GM12878 (cell line): Measurements from ENCODE around the gene CTBP1. TPM values are rescaled to one million over a fixed set of nuclear protein-coding genes. Genes with fewer than 3 reads are reported as not detected.

Experiments
- ATAC-seq: fragments of 200-7000 bp; cut with Tn5 transposase; 3 replicates; pipeline ENCODE4 v1.9.1; 2020; ENCODE audit warnings: mild to moderate bottlenecking, moderate library complexity
- BruUV-seq: library from RNA; stranded (reverse); fragments of 400-500 nt; replicated peaks from 2 replicates; lab custom pipeline; 2021; lab: Mats Ljungman, UMichigan
- CTCF ChIA-PET: fragments of 300-600 bp; sonication (Branson Sonifier 250); formaldehyde crosslinking; extraction: SDS; loops from one replicate; lab custom pipeline; 2021; ENCODE audit warnings: inconsistent platforms; lab: Yijun Ruan, JAX
- POLR2A ChIA-PET: fragments of 350-600 bp; formaldehyde crosslinking; extraction: SDS; loops from one replicate; lab custom pipeline; 2021; ENCODE audit warnings: inconsistent platforms; lab: Charles Lee
- RAD21 ChIA-PET: fragments of 300-600 bp; sonication (Branson Sonifier 250); formaldehyde crosslinking; loops from one replicate; lab custom pipeline; 2023; ENCODE audit warnings: antibody characterized with exemption; ENCODE audit not compliant: unreplicated experiment; lab: Charles Lee
- SMC1A ChIA-PET: fragments of 300-600 bp; sonication (Branson Sonifier 250); formaldehyde crosslinking; loops from one replicate; lab custom pipeline; 2023; ENCODE audit not compliant: unreplicated experiment, uncharacterized antibody; lab: Charles Lee
- DNase-seq: peaks from one replicate; pipeline ENCODE4 v3.0.0-alpha.2; 2011; ENCODE audit warnings: low read depth, low spot score
- FAIRE-seq: peaks from 3 replicates; lab custom pipeline; 2011; peaks lifted over from hg19 to GRCh38; lab: Jason Lieb, UNC
- H2AFZ ChIP-seq: 2 replicates; pipeline ENCODE4 v1.6.0; 2011; ENCODE audit warnings: low read depth, low read length, control low read depth; ENCODE audit not compliant: control insufficient read depth
- H3K27ac ChIP-seq: 2 replicates; pipeline ENCODE4 v1.5.1; 2011; ENCODE audit warnings: control low read depth; ENCODE audit not compliant: control insufficient read depth, insufficient read depth
- H3K27me3 ChIP-seq, 2 experiments: replicated peaks in 1 of 2; 2 replicates each; pipeline versions ENCODE4 v1.6.0 to v1.6.1; 2011; ENCODE audit warnings: low read length in 1 of 2; ENCODE audit not compliant: control insufficient read depth in 2 of 2, insufficient read depth in 2 of 2
- H3K36me3 ChIP-seq, 2 experiments: 2 replicates each; pipeline ENCODE4 v1.5.1; 2011; ENCODE audit warnings: low read length in 1 of 2; ENCODE audit not compliant: control insufficient read depth in 2 of 2, insufficient read depth in 2 of 2
- H3K4me1 ChIP-seq: 2 replicates; pipeline ENCODE4 v1.6.1; 2011; ENCODE audit warnings: mild to moderate bottlenecking, low read length, moderate library complexity, mixed read lengths; ENCODE audit not compliant: control insufficient read depth, insufficient read depth
- H3K4me2 ChIP-seq: 2 replicates; pipeline ENCODE4 v1.6.0; 2011; ENCODE audit warnings: control low read depth; ENCODE audit not compliant: control insufficient read depth, insufficient read depth
- H3K4me3 ChIP-seq: fragments of 200-600 bp; sonication (generic); 2 replicates; pipeline ENCODE4 v1.5.1; 2016
- H3K79me2 ChIP-seq: 2 replicates; pipeline ENCODE4 v1.6.0; 2011; ENCODE audit warnings: low read length; ENCODE audit not compliant: control insufficient read depth, insufficient read depth
- H3K9ac ChIP-seq: 2 replicates; pipeline ENCODE4 v1.8.0; 2011; ENCODE audit warnings: low read length, control low read depth, mixed read lengths; ENCODE audit not compliant: control insufficient read depth, insufficient read depth
- H3K9me3 ChIP-seq: replicated peaks from 3 replicates; pipeline ENCODE4 v1.5.1; 2011; ENCODE audit warnings: mild to moderate bottlenecking, low read length; ENCODE audit not compliant: control insufficient read depth, insufficient read depth
- H4K20me1 ChIP-seq: 2 replicates; pipeline ENCODE4 v1.6.0; 2011; ENCODE audit not compliant: control insufficient read depth, insufficient read depth
- ATF7 ChIP-seq: fragments of 450-650 bp; IDR thresholded peaks from 2 replicates; pipeline ENCODE4 v1.6.1; 2016; ENCODE audit warnings: low read depth, mild to moderate bottlenecking
- BCL11A ChIP-seq: IDR thresholded peaks from 2 replicates; pipeline ENCODE4 v1.6.1; 2011; ENCODE audit warnings: low read depth, low read length
- CBFB ChIP-seq: IDR thresholded peaks from 2 replicates; pipeline ENCODE4 v1.6.1; 2016; ENCODE audit warnings: antibody characterized with exemption, low read depth
- EED ChIP-seq: sonication (generic); IDR thresholded peaks from 2 replicates; pipeline ENCODE4 v1.6.1; 2016; ENCODE audit warnings: antibody characterized with exemption, low read depth
- GABPA ChIP-seq: IDR thresholded peaks from 2 replicates; pipeline ENCODE4 v1.6.1; 2014; ENCODE audit warnings: antibody characterized with exemption, low read depth, mild to moderate bottlenecking, inconsistent platforms
- IKZF2 ChIP-seq, 2 experiments: fragments of 450-650 bp; IDR thresholded peaks; 2 replicates each; pipeline ENCODE4 v1.6.1; 2017; ENCODE audit warnings: mild to moderate bottlenecking in 2 of 2, moderate library complexity in 2 of 2
- KLF5 ChIP-seq: fragments of 450-650 bp; IDR thresholded peaks from 2 replicates; pipeline ENCODE4 v1.6.1; 2014; ENCODE audit warnings: mild to moderate bottlenecking; ENCODE audit not compliant: partially characterized antibody
- NBN ChIP-seq: fragments of 450-650 bp; IDR thresholded peaks from 2 replicates; pipeline ENCODE4 v1.6.1; 2016
- POLR2A ChIP-seq: IDR thresholded peaks from 2 replicates; pipeline ENCODE4 v1.6.1; 2011; ENCODE audit warnings: low read depth, mild to moderate bottlenecking, low read length
- RFX5 ChIP-seq: IDR thresholded peaks from 2 replicates; pipeline ENCODE4 v1.6.1; 2011; ENCODE audit warnings: low read depth, low read length, improper control_type of control experiment
- RUNX3 ChIP-seq: IDR thresholded peaks from 2 replicates; pipeline ENCODE4 v1.6.1; 2012; ENCODE audit warnings: low read length, inconsistent platforms
- SUPT20H ChIP-seq: IDR thresholded peaks from 2 replicates; pipeline ENCODE4 v1.6.1; 2011; ENCODE audit warnings: low read depth, mild to moderate bottlenecking, low read length, moderate library complexity, borderline replicate concordance; ENCODE audit not compliant: control insufficient read depth
- WRNIP1 ChIP-seq: IDR thresholded peaks from 2 replicates; pipeline ENCODE4 v1.6.1; 2011; ENCODE audit warnings: low read depth, low read length, improper control_type of control experiment, borderline replicate concordance
- WGBS: methylation state at CpG from one replicate; pipeline ENCODE4 v1.1.6; 2016; ENCODE audit warnings: low lambda C conversion rate; ENCODE audit not compliant: insufficient replicate concordance, insufficient coverage; ENCODE audit errors: missing lambda C conversion rate; 5-methylcytosine and 5-hydroxymethylcytosine counted together
- in situ Hi-C: fragments of 300-500 bp; cut with MboI; formaldehyde crosslinking; loops from 9 replicates; pipeline ENCODE4 v1.14.3; 2018; ENCODE audit warnings: mixed read lengths
- intact Hi-C: fragments of 100-400 bp; cut with micrococcal nuclease; formaldehyde crosslinking; loops from one replicate; pipeline ENCODE4 v1.14.2; 2022; ENCODE audit not compliant: unreplicated experiment
- polyA plus RNA-seq, 11 experiments: library from polyadenylated mRNA; depleted of rRNA in 4 of 11; unstranded in 6 of 11; stranded (reverse) in 5 of 11; fragments of >200 nt; fragmentation: Nextera tagmentation in 4 of 11; fragmentation: Illumina TruSeq in 1 of 11; extraction: Ambion mirVana in 4 of 11; extraction: Trizol in 1 of 11; gene quantifications; 1 replicate in 1 of 11; 2 replicates in 10 of 11; pipeline versions ENCODE4 v1.2.1 to v1.2.3, GENCODE V29; 2011 to 2016; ENCODE audit warnings: inconsistent platforms in 2 of 11, missing spikeins in 2 of 11, low read depth in 1 of 11
- total RNA-seq, 4 experiments: library from RNA; depleted of rRNA in 3 of 4; stranded (reverse); fragments of >200 nt in 3 of 4; fragmentation: Illumina TruSeq in 1 of 4; extraction: Trizol in 1 of 4; gene quantifications; 2 replicates each; pipeline versions ENCODE4 v1.2.1 to v1.2.3, GENCODE V29; 2013 to 2021

Gene CTBP1
- total and polyA plus RNA-seq, 10 of the 15 experiments (the other 5 are each of a cell fraction or from before 2014, with no cell fraction given): 7.4 to 182 (median 63.1) TPM

- intact Hi-C loops (no loop called here), in situ Hi-C loops (loop anchor here (5.0 kb wide), 1 partner anchor 52 kb away; the partner anchor contains the start of gene UVSSA)
- H4K20me1 ChIP-seq: no peaks in the 10 kb centered on the region
- H3K4me1 ChIP-seq: peaks cover 19% of the 10 kb centered on the region
- H3K4me2 ChIP-seq: no peak overlapping the region
- H3K36me3 ChIP-seq: peaks cover 9 to 10% of the 10 kb centered on the region in 2 experiments; a peak in 3 of 4 replicates
- peaks cover 59% of the 10 kb centered on the region for H3K79me2 ChIP-seq
- no peaks in the 10 kb centered on the region; the same call in 2 of the 3 replicates for H3K9me3 ChIP-seq
- FAIRE-seq (no peak), DNase-seq (no peak), ATAC-seq (no peak)
- ChIA-PET CTCF (no interaction called here), SMC1A (no interaction called here), RAD21 (no interaction called here), POLR2A (interaction anchor here (0.5 to 0.6 kb wide), 2 partner anchors 8 to 10 kb away, joined by 3 to 9 read pairs; no protein-coding TSS in a partner anchor)
- no peaks in the 10 kb centered on the region for H3K27me3 ChIP-seq
- H3K9ac ChIP-seq: no peak overlapping the region
- H3K27ac ChIP-seq: no peak overlapping the region
- 82% methylated on average over 10 of the region's 10 CpGs for WGBS
- TF ChIP-seq BCL11A (no peak), POLR2A (peak; percentile 36)
- no peak overlapping the region for H3K4me3 ChIP-seq
- no peak overlapping the region for H2AFZ ChIP-seq
- no TSS peak for BruUV-seq
Observed at GRCh38 chr4:1294891-1295290, 46.0 kb upstream of the CTBP1 start.

- Histone ChIP-seq H4K20me1 (no peaks in the 10 kb centered on the region), H3K27me3 (no peaks in the 10 kb centered on the region)
- TF ChIP-seq GABPA (no peak), RFX5 (no peak), RUNX3 (no peak), NBN (no peak), WRNIP1 (no peak), KLF5 (no peak), ATF7 (no peak), EED (no peak), CBFB (no peak), IKZF2 (IDR thresholded peaks at IDR 0.05) (no peak), SUPT20H (no peak)
- TF ChIP-seq, all 136 proteins: peak for 0
- H3K9ac ChIP-seq: no peak overlapping the region
- POLR2A ChIA-PET: interaction anchor here (0.5 kb wide), 1 partner anchor 8 kb away, joined by 9 read pairs; no protein-coding TSS in a partner anchor
- SMC1A ChIA-PET: no interaction called here
- FAIRE-seq (no peak), ATAC-seq (no peak), DNase-seq (no peak)
- in situ Hi-C loops (loop anchor here (5.0 kb wide), 1 partner anchor 53 kb away; the partner anchor contains the start of gene UVSSA), intact Hi-C loops (no loop called here)
- peaks cover 5 to 8% of the 10 kb centered on the region in 2 experiments; a peak in 3 of 4 replicates for H3K36me3 ChIP-seq
- no peaks in the 10 kb centered on the region; the same call in 2 of the 3 replicates for H3K9me3 ChIP-seq
- H2AFZ ChIP-seq: no peak overlapping the region
- CTCF ChIA-PET: no interaction called here
- 0 out of 2 replicates have a peak overlapping the region, but pooled peaks have one; percentile 68 for H3K4me2 ChIP-seq
- BruUV-seq: no TSS peak
- H3K27ac ChIP-seq: no peak overlapping the region
- RAD21 ChIA-PET: no interaction called here
- H3K79me2 ChIP-seq: peaks cover 61% of the 10 kb centered on the region
- WGBS: 95% methylated on average over 13 of the region's 14 CpGs
- no peak overlapping the region for H3K4me3 ChIP-seq
- peaks cover 19% of the 10 kb centered on the region for H3K4me1 ChIP-seq
Observed at GRCh38 chr4:1294424-1294823, 45.5 kb upstream of the CTBP1 start.
